H1 (cell line): Measurements from ENCODE around the gene DUSP9. TPM values are rescaled to one million over a fixed set of nuclear protein-coding genes. Genes with fewer than 3 reads are reported as not detected.
A peak's percentile ranks its signal among the peaks of the same experiment; 100 is the strongest.

Experiments
- CTCF ChIA-PET: fragments of 300-600 bp; sonication (Branson Sonifier 250); formaldehyde crosslinking; loops from one replicate; lab custom pipeline; 2021; ENCODE audit not compliant: partially characterized antibody; lab: Charles Lee
- POLR2A ChIA-PET: fragments of 300-600 bp; sonication (Branson Sonifier 250); formaldehyde crosslinking; loops from one replicate; lab custom pipeline; 2021; ENCODE audit warnings: inconsistent platforms; ENCODE audit not compliant: partially characterized antibody; lab: Charles Lee
- DNase-seq, 2 experiments: peaks; one replicate each; pipeline versions ENCODE4 v3.0.0 to v3.0.0-alpha.2; 2010 to 2022; ENCODE audit warnings: low spot score in 2 of 2, low read depth in 1 of 2, mixed read lengths in 1 of 2
- FAIRE-seq: peaks from 2 replicates; lab custom pipeline; 2011; peaks lifted over from hg19 to GRCh38; lab: Jason Lieb, UNC
- H2AFZ ChIP-seq: 2 replicates; pipeline ENCODE4 v1.8.1; 2012; ENCODE audit warnings: low read length, inconsistent platforms
- H2AK5ac ChIP-seq: 2 replicates; pipeline ENCODE4 v1.6.1; 2013; ENCODE audit warnings: low read depth, low read length
- H2BK120ac ChIP-seq: replicated peaks from 2 replicates; pipeline ENCODE3; 2013; ENCODE audit warnings: low read depth, low read length, inconsistent platforms
- H2BK12ac ChIP-seq: 2 replicates; pipeline ENCODE4 v1.6.1; 2013; ENCODE audit warnings: low read depth, low read length
- H2BK15ac ChIP-seq: 2 replicates; pipeline ENCODE4 v1.6.1; 2013; ENCODE audit warnings: low read length
- H2BK20ac ChIP-seq: 2 replicates; pipeline ENCODE4 v1.6.1; 2013; ENCODE audit warnings: low read length
- H2BK5ac ChIP-seq: 2 replicates; pipeline ENCODE4 v1.6.1; 2013; ENCODE audit warnings: low read depth, low read length
- H3K14ac ChIP-seq: 2 replicates; pipeline ENCODE4 v1.6.1; 2013; ENCODE audit warnings: inconsistent platforms; ENCODE audit not compliant: insufficient read length
- H3K18ac ChIP-seq: 2 replicates; pipeline ENCODE4 v1.6.1; 2013; ENCODE audit warnings: low read length; ENCODE audit errors: extremely low read depth
- H3K23ac ChIP-seq: 2 replicates; pipeline ENCODE4 v1.6.1; 2013; ENCODE audit warnings: inconsistent platforms; ENCODE audit not compliant: insufficient read length
- H3K23me2 ChIP-seq: 2 replicates; pipeline ENCODE4 v1.6.1; 2013; ENCODE audit warnings: low read depth, low read length
- H3K27ac ChIP-seq: 2 replicates; pipeline ENCODE4 v1.6.1; 2011; ENCODE audit warnings: low read depth, low read length, inconsistent platforms
- H3K27me3 ChIP-seq, 4 experiments: replicated peaks in 1 of 4; 1 replicate in 1 of 4; 2 replicates in 3 of 4; pipeline versions ENCODE4 v1.6.1 to v1.8.1; 2011 to 2013; ENCODE audit warnings: low read length in 3 of 4, mild to moderate bottlenecking in 3 of 4, inconsistent platforms in 2 of 4, mixed read lengths in 2 of 4, moderate library complexity in 1 of 4; ENCODE audit not compliant: control insufficient read depth in 3 of 4, insufficient read depth in 3 of 4; ENCODE audit errors: extremely low read depth in 1 of 4
- H3K36me3 ChIP-seq, 4 experiments: 2 replicates each; pipeline versions ENCODE4 v1.6.1 to v1.8.1; 2011 to 2013; ENCODE audit warnings: mild to moderate bottlenecking in 4 of 4, low read length in 3 of 4, moderate library complexity in 2 of 4, control low read depth in 1 of 4, inconsistent platforms in 1 of 4; ENCODE audit not compliant: insufficient read depth in 4 of 4, control insufficient read depth in 2 of 4
- H3K4ac ChIP-seq: replicated peaks from 2 replicates; pipeline ENCODE3; 2013; ENCODE audit warnings: low read length, low read depth, mixed read lengths, inconsistent platforms; ENCODE audit not compliant: insufficient read length
- H3K4me1 ChIP-seq, 4 experiments: replicated peaks in 1 of 4; 1 replicate in 1 of 4; 2 replicates in 3 of 4; pipeline versions ENCODE4 v1.6.1 to v1.8.1; 2011 to 2013; ENCODE audit warnings: low read length in 3 of 4, inconsistent platforms in 2 of 4, mixed read lengths in 1 of 4; ENCODE audit not compliant: insufficient read depth in 4 of 4, control insufficient read depth in 3 of 4
- H3K4me2 ChIP-seq, 2 experiments: 2 replicates each; pipeline versions ENCODE4 v1.6.1 to v1.8.1; 2011 to 2013; ENCODE audit warnings: low read depth in 2 of 2, low read length in 2 of 2, control low read depth in 1 of 2, inconsistent platforms in 1 of 2, mild to moderate bottlenecking in 1 of 2; ENCODE audit not compliant: insufficient read depth in 1 of 2
- H3K4me3 ChIP-seq, 4 experiments: fragments of 200-600, 300-600 bp in 1 of 4; sonication (generic), shearing (Covaris generic), sonication (Bioruptor Twin) in 1 of 4; 2 replicates each; pipeline versions ENCODE4 v1.5.1 to v1.8.1; 2011 to 2016; ENCODE audit warnings: low read length in 4 of 4, low read depth in 3 of 4, control low read depth in 2 of 4, inconsistent platforms in 2 of 4, mild to moderate bottlenecking in 2 of 4, mixed read lengths in 1 of 4, moderate library complexity in 1 of 4; ENCODE audit not compliant: insufficient read depth in 2 of 4; ENCODE audit errors: extremely low read depth in 1 of 4
- H3K56ac ChIP-seq: replicated peaks from 2 replicates; pipeline ENCODE3; 2013; ENCODE audit warnings: low read depth, mild to moderate bottlenecking, mixed read lengths, low read length, inconsistent platforms; ENCODE audit not compliant: insufficient read length
- H3K79me1 ChIP-seq: 2 replicates; pipeline ENCODE4 v1.6.1; 2013; ENCODE audit warnings: low read depth, low read length, control low read depth
- H3K79me2 ChIP-seq, 2 experiments: 2 replicates each; pipeline versions ENCODE4 v1.6.1 to v1.8.1; 2012 to 2013; ENCODE audit warnings: low read length in 2 of 2, mild to moderate bottlenecking in 2 of 2, inconsistent platforms in 1 of 2; ENCODE audit not compliant: insufficient read depth in 2 of 2, control insufficient read depth in 1 of 2
- H3K9ac ChIP-seq, 4 experiments: replicated peaks in 1 of 4; 1 replicate in 1 of 4; 2 replicates in 3 of 4; pipeline versions ENCODE4 v1.6.1 to v1.8.1; 2011 to 2013; ENCODE audit warnings: low read depth in 3 of 4, low read length in 3 of 4, control low read depth in 2 of 4, mild to moderate bottlenecking in 2 of 4, moderate library complexity in 2 of 4, inconsistent platforms in 1 of 4; ENCODE audit errors: extremely low read depth in 1 of 4
- H3K9me3 ChIP-seq, 2 experiments: 2 replicates each; pipeline versions ENCODE4 v1.6.1 to v1.8.1; 2012 to 2013; ENCODE audit warnings: mild to moderate bottlenecking in 2 of 2, moderate library complexity in 2 of 2, control low read depth in 1 of 2, inconsistent platforms in 1 of 2, low read depth in 1 of 2, low read length in 1 of 2, mixed read lengths in 1 of 2; ENCODE audit not compliant: insufficient read depth in 2 of 2
- H4K20me1 ChIP-seq, 2 experiments: replicated peaks in 1 of 2; 2 replicates each; pipeline versions ENCODE3 to v1.8.1; 2011 to 2013; ENCODE audit warnings: inconsistent platforms in 2 of 2, low read length in 2 of 2, mild to moderate bottlenecking in 1 of 2; ENCODE audit not compliant: insufficient read depth in 2 of 2, control insufficient read depth in 1 of 2
- H4K5ac ChIP-seq: 2 replicates; pipeline ENCODE4 v1.6.1; 2013; ENCODE audit warnings: low read length, low read depth, mixed read lengths, inconsistent platforms; ENCODE audit not compliant: insufficient read length
- H4K8ac ChIP-seq: 2 replicates; pipeline ENCODE4 v1.8.0; 2013; ENCODE audit warnings: mild to moderate bottlenecking, moderate library complexity, low read length, inconsistent platforms; ENCODE audit not compliant: insufficient read depth; ENCODE audit errors: extremely low read depth
- H4K91ac ChIP-seq: replicated peaks from 2 replicates; pipeline ENCODE3; 2013; ENCODE audit warnings: low read length, mixed read lengths, inconsistent platforms; ENCODE audit not compliant: insufficient read length
- BCL11A ChIP-seq, 2 experiments: IDR thresholded peaks; one replicate each; pipeline ENCODE4 v1.6.1; 2011; ENCODE audit warnings: low read depth in 2 of 2, low read length in 2 of 2, mild to moderate bottlenecking in 2 of 2
- E2F6 ChIP-seq: IDR thresholded peaks from 2 replicates; pipeline ENCODE4 v1.6.1; 2012; ENCODE audit warnings: inconsistent platforms
- PHF8 ChIP-seq: fragments of 200-600 bp; sonication (generic); conservative IDR thresholded peaks from 2 replicates; pipeline ENCODE4 v1.7.1; 2012; ENCODE audit warnings: low read depth, mild to moderate bottlenecking, inconsistent platforms, low read length, moderate library complexity
- RFX5 ChIP-seq: IDR thresholded peaks from 2 replicates; pipeline ENCODE4 v1.6.1; 2011; ENCODE audit warnings: low read depth, low read length, improper control_type of control experiment, borderline replicate concordance
- SAP30 ChIP-seq: fragments of 300-600 bp; sonication (generic); IDR thresholded peaks from 2 replicates; pipeline ENCODE4 v1.7.1; 2012; ENCODE audit warnings: low read length, moderate library complexity, mild to moderate bottlenecking, inconsistent platforms; ENCODE audit not compliant: insufficient read depth, insufficient replicate concordance
- SP4 ChIP-seq: IDR thresholded peaks from 2 replicates; pipeline ENCODE4 v1.6.1; 2012; ENCODE audit warnings: low read length, inconsistent platforms
- SRF ChIP-seq: IDR thresholded peaks from 2 replicates; pipeline ENCODE4 v1.6.1; 2011; ENCODE audit warnings: mild to moderate bottlenecking, low read depth, low read length, moderate library complexity
- TAF1 ChIP-seq: IDR thresholded peaks from 2 replicates; pipeline ENCODE4 v1.6.1; 2011; ENCODE audit warnings: mild to moderate bottlenecking, low read depth, low read length
- WGBS, 2 experiments: shearing (Covaris generic) in 1 of 2; methylation state at CpG; one replicate each; pipeline versions ENCODE4 v1.1.6 to v1.1.7; 2013 to 2015; ENCODE audit warnings: low lambda C conversion rate in 2 of 2, mixed read lengths in 2 of 2, inconsistent platforms in 1 of 2, low coverage in 1 of 2, missing lambda C conversion rate in 1 of 2; ENCODE audit not compliant: insufficient replicate concordance in 2 of 2, insufficient coverage in 1 of 2, insufficient read length in 1 of 2; ENCODE audit errors: extremely low coverage in 1 of 2, missing lambda C conversion rate in 1 of 2; 5-methylcytosine and 5-hydroxymethylcytosine counted together
- polyA plus RNA-seq, 7 experiments: library from polyadenylated mRNA; depleted of rRNA in 3 of 7; stranded (reverse) in 5 of 7; unstranded in 2 of 7; fragments of >200 nt in 5 of 7; fragments of 200-250 nt in 2 of 7; gene quantifications; 1 replicate in 5 of 7; 2 replicates in 1 of 7; 4 replicates in 1 of 7; pipeline versions ENCODE4 v1.2.1 to v1.2.3, GENCODE V29; 2011 to 2013; ENCODE audit warnings: missing spikeins in 2 of 7, mixed read lengths in 2 of 7
- total RNA-seq: library from RNA; stranded (reverse); fragmentation: NEBNext Ultra II Directional; extraction: Animal tissue kit (Norgen Biotek cat#: 25700); gene quantifications from 2 replicates; pipeline ENCODE4 v1.2.1, GENCODE V29; 2021

Gene DUSP9
- total and polyA plus RNA-seq, 2 of the 8 experiments (the other 6 are each of a cell fraction or from before 2014, with no cell fraction given), result 0.80 to 1.1 TPM

GRCh38 chrX:153688506-153688905, 41.5 kb downstream of the DUSP9 start:
- Histone ChIP-seq H3K4me2 (peak overlapping the region in 1 of 2 experiments; percentile 42; a peak in 2 of 4 replicates), H2BK12ac (no peak overlapping the region), H2BK5ac (no peak overlapping the region), H3K27ac (no peak overlapping the region), H3K4ac (no peak overlapping the region), H2BK120ac (no peak overlapping the region), H3K36me3 (peaks cover 0 to 26% (median 2%) of the 10 kb centered on the region in 4 experiments; a peak in 5 of 8 replicates), H3K27me3 (no peaks in the 10 kb centered on the region), H3K9ac (peak overlapping the region; percentile 37 to 64 (median 48); a peak in 6 of 7 replicates), H4K91ac (no peak overlapping the region), H3K23me2 (no peaks in the 10 kb centered on the region), H3K79me1 (no peaks in the 10 kb centered on the region; the same call in 1 of the 2 replicates), H2BK20ac (no peak overlapping the region), H3K14ac (no peak overlapping the region), H3K56ac (no peak overlapping the region), H2AK5ac (no peak overlapping the region), H3K9me3 (peaks cover 2% of the 10 kb centered on the region in 2 experiments; a peak in 2 of 4 replicates), H3K4me3 (peak overlapping the region; percentile 47 to 58 (median 51)), H3K18ac (no peak overlapping the region), H2AFZ (no peak overlapping the region), H3K79me2 (peaks cover 0 to 13% of the 10 kb centered on the region in 2 experiments; a peak in 3 of 4 replicates), H4K8ac (no peak overlapping the region), H2BK15ac (no peak overlapping the region), H3K23ac (no peak overlapping the region), H3K4me1 (peaks cover 0 to 27% (median 11%) of the 10 kb centered on the region in 4 experiments; a peak in 6 of 7 replicates), H4K5ac (no peak overlapping the region), H4K20me1 (peaks cover 2 to 3% of the 10 kb centered on the region in 2 experiments)
- FAIRE-seq (no peak), DNase-seq (no peak)
- POLR2A ChIA-PET, result no interaction called here
- CTCF ChIA-PET, result no interaction called here
- WGBS, 2 experiments, result 3% methylated on average over 8 of the region's 57 CpGs; no CpG with 5 or more reads in 1 of the 2 experiments
- TF ChIP-seq SRF (no peak), TAF1 (no peak), BCL11A (IDR thresholded peaks at IDR 0.05; ENCODE audit: low read depth in 2 of 2, low read length in 2 of 2) (no peak), SP4 (no peak), SAP30 (no peak), PHF8 (no peak), E2F6 (no peak), RFX5 (no peak)
